ENCODE data around the gene HDHD3.
"Not testable (repeated sequence)": the region's sequence is repeated elsewhere in the genome, so short reads cannot be mapped to it uniquely, and the experiment has no call there.

Gene HDHD3

DNA sequence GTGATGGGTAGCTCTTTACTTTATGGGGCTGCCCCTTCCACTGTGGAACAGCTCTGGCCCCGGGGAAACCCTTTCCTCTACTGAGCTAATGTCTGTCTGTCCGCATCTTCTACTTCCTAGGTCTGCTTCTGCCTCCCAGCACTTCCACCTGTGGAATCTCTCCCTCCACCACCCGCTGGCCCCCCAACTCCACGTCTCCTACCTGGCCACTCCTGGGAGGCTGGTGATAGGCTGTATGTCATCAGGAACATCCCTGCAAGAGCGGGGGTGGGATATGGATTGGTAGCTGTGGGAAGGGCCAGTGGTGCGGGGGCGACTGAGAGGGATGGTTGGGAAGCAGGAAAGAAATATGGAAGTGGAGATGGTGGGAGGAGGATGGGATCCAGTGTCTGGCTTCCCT is 15.1 kb upstream of the HDHD3 start:
- no peak overlapping the region for H3K4me3 ChIP-seq (ENCODE audit: low read length)
- DNase-seq (ENCODE audit: low read depth, low spot score): no peak

DNA sequence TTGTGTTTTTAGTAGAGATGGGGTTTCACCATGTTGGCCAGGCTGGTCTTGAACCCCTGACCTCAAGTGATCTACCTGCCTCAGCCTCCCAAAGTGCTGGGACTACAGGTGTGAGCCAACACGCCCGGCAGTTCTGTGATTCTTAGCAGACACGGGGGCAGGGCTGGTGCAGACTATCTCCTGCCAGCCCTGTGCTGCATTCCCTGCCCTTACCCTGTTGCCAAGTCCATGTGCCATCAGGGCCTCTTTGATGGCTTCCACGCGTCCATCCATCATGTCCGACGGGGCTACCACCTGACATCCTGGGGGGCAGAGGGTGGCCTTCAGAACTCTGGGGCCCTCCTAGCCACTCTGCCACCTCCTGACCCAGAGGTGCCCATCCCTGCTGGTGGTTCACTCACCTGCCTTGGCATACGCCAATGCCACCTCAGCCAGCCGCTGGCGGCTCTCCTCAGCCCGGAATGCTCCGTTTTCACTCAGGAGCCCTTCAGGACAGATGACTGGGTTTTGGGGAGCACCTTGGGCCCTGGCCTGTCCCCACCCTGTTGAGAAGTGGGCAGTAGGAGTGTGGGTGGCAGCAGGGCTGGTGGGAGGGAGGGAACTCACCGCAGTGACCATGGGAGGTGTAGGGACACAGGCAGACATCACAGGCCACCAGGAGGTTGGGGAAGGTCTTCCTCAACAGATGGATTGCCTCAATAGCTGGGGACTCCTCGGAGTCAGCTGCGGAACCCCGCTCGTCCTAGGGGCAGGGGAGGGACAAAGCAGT is 13.6 kb upstream of the HDHD3 start:
- no peak overlapping the region for H3K4me3 ChIP-seq (ENCODE audit: low read length)
- no peak for DNase-seq (ENCODE audit: low read depth, low spot score)

DNA sequence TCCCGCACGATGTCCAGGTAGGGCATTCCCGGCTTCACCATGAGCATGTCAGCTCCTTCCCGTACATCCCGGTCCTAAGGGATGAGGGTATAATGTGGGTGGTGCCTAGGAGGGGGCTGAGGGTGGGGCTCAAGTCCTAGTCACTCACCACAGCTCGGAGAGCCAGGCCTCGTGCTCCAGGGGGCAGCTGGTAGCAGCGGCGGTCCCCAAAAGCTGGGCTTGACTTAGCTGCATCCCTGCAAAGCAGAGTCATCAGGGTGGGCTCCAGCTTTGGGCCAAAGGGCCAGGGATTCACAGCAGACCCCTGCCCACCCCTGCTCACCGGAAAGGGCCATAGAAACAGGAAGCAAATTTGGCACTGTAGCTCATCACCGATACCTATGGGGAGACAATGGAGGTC is 12.7 kb upstream of the HDHD3 start:
- no peak overlapping the region for H3K4me3 ChIP-seq (ENCODE audit: low read length)
- DNase-seq (ENCODE audit: low read depth, low spot score): no peak

DNA sequence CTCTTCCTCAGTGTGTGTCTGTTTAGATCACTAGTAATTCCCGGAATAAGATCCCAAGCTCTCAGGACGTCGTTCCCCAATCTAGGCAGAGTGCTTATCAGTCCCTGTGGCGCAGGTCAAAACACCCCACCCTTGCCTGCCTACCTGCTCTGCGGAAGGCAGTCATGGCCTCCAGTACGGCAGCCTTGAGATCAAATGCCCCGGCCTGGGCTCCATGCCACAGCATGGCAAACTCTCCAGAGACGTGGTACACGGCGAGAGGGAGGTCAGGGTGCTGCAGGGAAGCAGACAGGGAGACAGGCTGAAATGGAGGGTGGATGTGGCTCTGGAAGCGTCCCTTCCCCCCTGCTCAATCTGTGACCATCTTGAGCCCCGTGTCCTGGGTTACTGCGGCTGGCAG is 12.0 kb upstream of the HDHD3 start:
- no peak for DNase-seq (ENCODE audit: low read depth, low spot score)
- no peak overlapping the region for H3K4me3 ChIP-seq (ENCODE audit: low read length)

- H3K4me3 ChIP-seq (ENCODE audit: low read length): no peak overlapping the region
- no peak for DNase-seq (ENCODE audit: low read depth, low spot score)
Measured at GRCh38 chr9:113387560-113388230, 10.9 kb upstream of the HDHD3 start.

- H3K4me3 ChIP-seq (ENCODE audit: low read length): no peak overlapping the region
- DNase-seq (ENCODE audit: low read depth, low spot score): no peak
Measured at GRCh38 chr9:113386571-113387393, 10.0 kb upstream of the HDHD3 start.

DNA sequence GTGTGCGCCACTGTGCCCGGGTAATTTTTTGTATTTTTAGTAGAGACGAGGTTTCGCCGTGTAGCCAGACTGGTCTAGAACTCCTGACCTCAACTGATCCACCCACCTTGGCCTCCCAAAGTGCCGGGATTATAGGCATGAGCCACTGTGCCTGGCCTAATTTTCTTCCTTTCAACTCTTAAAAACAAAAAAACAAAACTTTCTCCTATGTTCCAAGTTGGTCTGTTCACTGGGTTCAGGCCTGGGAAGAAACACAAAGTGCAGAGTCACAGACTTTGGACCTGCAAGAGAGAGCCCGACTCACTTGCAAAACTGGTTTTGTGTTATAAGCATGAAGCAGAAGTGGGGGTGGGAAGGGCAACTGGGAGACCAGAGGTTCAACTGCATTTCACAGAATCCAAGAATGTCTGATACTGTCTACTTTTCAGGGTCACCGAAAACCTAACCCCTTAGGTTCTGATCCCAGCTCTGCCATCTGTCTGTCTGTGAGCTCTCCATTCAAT is 5.2 kb upstream of the HDHD3 start:
- DNase-seq (ENCODE audit: low read depth, low spot score): no peak
- no peak overlapping the region for H3K4me3 ChIP-seq (ENCODE audit: low read length)

- not testable (repeated sequence) for H3K4me3 ChIP-seq (ENCODE audit: low read length); DNase-seq (ENCODE audit: low read depth, low spot score)
Measured at GRCh38 chr9:113381441-113381840, 4.7 kb upstream of the HDHD3 start.

DNA sequence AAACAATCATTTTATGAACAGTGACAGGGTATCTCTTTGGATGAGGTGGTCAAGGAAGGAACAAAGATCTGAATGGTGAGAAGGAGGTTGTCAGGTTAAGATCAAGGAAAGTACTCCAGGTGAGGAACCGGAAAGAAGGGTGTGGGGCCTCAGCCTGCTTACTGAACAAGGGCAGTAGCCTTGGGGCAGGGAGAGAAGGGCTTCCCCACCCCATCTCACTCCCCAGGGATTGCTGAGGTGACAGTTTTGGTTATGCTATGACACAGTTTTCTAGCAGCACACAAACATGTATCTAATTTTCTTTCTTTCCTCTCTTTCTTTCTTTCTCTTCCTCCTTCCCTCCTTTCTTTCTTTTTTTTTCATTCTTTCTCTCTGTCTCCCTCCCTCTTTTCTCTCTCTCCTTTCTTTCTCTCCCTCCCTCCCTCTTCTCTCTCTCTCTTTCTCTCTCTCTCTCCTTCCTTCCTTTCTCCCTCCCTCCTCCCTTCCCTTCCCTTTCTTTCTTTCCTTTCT is 4.1 kb upstream of the HDHD3 start:
- no peak for DNase-seq (ENCODE audit: low read depth, low spot score)
- no peak overlapping the region for H3K4me3 ChIP-seq (ENCODE audit: low read length)

DNA sequence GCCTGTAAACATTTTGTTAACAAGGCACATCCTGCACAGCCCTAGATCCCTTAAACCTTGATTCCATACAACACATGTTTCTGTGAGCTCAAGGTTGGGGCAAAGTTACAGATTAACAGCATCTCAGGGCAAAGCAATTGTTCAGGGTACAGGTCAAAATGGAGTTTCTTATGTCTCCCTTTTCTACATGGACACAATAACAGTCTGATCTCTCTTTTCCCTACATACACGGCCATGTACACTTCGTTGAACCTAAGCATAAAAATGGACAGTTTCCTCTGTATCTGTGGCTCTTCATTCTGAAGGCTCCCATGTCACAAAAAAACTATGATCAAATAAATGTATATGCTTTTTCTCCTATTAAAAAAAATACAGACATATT is 3.0 kb upstream of the HDHD3 start:
- H3K4me3 ChIP-seq (ENCODE audit: low read length); DNase-seq (ENCODE audit: low read depth, low spot score): not testable (repeated sequence)

GRCh38 chr9:113379094-113379828 is 2.5 kb upstream of the HDHD3 start:
- not testable (repeated sequence) for DNase-seq (ENCODE audit: low read depth, low spot score)

GRCh38 chr9:113375057-113376023 is 1.4 kb downstream of the HDHD3 start:
- no peak for DNase-seq (ENCODE audit: low read depth, low spot score)
- H3K4me3 ChIP-seq (ENCODE audit: low read length): no peak overlapping the region

More at GRCh38 chr9:113379094-113379828, 2.5 kb upstream of the HDHD3 start:
- not testable (repeated sequence) for H3K4me3 ChIP-seq (ENCODE audit: low read length)

DNA sequence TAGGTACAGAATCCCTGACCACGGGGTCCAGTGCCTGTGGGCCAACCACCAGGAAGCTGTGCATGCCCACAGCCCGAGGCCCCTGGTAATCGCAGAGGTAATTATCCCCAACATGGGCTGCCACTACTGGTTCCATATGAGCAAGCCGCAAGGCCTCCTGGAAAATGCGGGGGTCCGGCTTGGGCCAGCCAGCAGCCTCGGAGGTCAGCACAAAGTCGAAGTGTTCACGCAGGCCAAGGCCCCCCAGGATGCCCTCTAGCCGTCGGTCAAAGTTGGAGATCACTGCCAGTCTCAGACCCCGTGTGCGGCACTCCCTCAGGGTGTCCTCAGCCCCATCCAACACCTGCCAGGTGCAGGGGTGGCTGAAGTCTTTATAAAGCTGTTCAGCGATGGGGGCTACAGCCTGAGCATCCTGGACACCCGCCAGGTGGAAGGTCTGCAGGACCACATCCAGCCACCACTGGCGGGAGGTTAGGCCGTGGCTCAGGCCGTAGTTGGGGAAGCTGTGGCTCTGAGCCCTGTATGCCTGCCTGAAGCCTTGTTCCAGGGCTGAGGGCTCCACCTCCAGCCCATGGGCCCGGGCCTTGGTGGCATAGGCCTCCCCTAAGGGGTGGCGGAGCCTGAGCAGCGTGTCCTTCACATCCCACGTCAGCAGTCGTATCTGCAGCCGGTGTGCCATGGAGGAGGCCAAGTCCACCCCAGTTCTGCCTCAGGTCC is 3.0 kb downstream of the HDHD3 start:
- DNase-seq (ENCODE audit: low read depth, low spot score): no peak
- no peak overlapping the region for H3K4me3 ChIP-seq (ENCODE audit: low read length)

DNA sequence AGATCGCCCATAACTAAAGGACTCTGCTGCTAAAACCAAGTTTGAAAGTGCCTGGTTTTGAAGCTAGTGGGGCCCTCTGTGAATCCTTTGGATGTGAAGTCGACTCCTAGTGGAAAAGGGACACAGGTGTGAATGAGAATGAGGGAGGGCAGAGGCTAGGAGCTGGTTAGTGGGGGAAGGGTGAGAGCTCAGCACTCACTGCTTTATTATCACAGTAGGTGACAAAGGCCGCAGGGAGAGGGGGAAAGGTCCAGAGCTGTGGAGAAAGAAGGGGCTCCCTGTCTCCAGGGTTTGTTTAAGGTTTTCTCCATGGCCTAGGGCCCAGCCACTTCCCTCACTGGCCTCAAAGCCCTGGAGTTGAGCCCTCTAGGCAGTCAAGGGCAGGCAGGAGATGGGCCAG is 3.5 kb downstream of the HDHD3 start:
- H3K4me3 ChIP-seq (ENCODE audit: low read length): no peak overlapping the region
- DNase-seq (ENCODE audit: low read depth, low spot score): no peak

DNA sequence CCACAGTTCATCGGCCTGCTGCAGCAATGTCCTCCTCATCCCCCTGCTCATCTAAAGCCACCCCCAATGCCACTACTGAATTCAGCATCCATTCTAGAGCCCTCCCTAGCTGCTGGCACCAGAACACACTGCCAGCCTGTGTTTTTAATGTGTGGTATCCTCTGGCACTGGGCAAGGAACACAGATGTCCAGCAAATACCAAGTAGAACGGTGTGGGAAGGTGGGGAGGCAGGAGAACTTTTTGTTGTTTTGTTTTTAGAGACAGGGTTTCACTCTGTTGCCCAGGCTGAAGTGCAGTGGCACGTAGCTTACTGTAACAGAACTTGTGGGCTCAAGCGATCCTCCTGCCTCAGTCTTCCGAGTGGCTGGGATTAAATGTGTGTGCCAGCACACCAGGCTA is 4.7 kb downstream of the HDHD3 start:
- no peak overlapping the region for H3K4me3 ChIP-seq (ENCODE audit: low read length)
- DNase-seq (ENCODE audit: low read depth, low spot score): no peak

DNA sequence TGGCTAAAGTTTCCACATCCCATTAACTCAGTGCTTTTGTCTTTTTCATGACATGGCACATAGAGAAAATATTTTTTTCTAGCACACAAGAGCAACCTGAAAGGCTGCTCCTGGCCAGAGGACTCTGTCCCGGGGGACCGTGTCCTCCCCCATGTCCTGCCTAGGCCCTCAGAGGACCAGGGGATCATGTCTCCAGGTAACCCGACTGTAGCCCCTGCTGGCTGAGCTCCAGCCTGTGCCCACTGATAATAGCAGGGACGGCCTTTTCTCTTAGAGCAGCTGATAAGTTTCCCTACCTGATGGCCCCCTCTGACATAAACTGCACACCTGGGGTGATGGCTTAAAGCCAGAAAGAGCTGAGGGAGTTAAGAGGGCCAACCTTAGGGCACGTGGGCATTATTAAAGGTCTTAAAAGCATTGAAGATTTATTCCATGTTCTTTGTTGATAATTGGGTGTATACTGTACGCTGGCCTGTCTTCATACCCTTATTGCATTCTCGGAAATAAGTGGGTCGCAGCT is 5.9 kb downstream of the HDHD3 start:
- no peak for DNase-seq (ENCODE audit: low read depth, low spot score)
- no peak overlapping the region for H3K4me3 ChIP-seq (ENCODE audit: low read length)

DNA sequence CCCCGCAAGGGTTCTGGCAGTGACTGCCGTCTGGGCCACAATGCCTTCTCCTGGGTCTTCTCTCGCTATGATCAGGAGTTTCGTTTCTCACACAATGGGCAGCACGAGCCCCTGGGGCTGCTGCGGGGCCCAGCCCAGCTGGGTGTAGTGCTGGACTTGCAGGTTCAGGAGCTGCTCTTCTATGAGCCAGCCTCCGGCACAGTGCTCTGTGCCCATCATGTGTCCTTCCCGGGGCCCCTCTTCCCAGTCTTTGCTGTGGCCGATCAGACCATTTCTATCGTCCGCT is 7.0 kb downstream of the HDHD3 start:
- no peak for DNase-seq (ENCODE audit: low read depth, low spot score)
- H3K4me3 ChIP-seq (ENCODE audit: low read length): no peak overlapping the region

Measured in Jurkat, Clone E6-1 (cell line).